Measurements from ENCODE around the gene LBP. TPM values are rescaled to one million over a fixed set of nuclear protein-coding genes. Genes with fewer than 3 reads are reported as not detected.

LBP gene
- total RNA-seq, 1 experiment from 2014 or later, result not detected

Other genes with a start within 250 kb of the LBP start
- gene TGM2, start 181.2 kb upstream of the LBP start, total RNA-seq (2014; rRNA removed), result 6.3 and 7.4 TPM in 2 replicates
- 0.17 and 0.45 TPM in 2 replicates for gene KIAA1755, start 85.7 kb upstream of the LBP start, total RNA-seq (2014; rRNA removed)
- not detected in 2 replicates for gene BPI, start 42.3 kb upstream of the LBP start, total RNA-seq (2014; rRNA removed)
- gene SNHG17, start 88.8 kb downstream of the LBP start, total RNA-seq (2014; rRNA removed), result 5.6 and 6.7 TPM in 2 replicates
- 18.0 and 21.4 TPM in 2 replicates for gene RALGAPB, start 126.4 kb downstream of the LBP start, total RNA-seq (2014; rRNA removed)
- gene ADIG, start 234.7 kb downstream of the LBP start, total RNA-seq (2014; rRNA removed), result not detected in 2 replicates